ENCODE results near the gene KCNQ5. TPM values are rescaled to one million over a fixed set of nuclear protein-coding genes. Genes with fewer than 3 reads are reported as not detected.

KCNQ5 gene
- total RNA-seq, 1 experiment from 2014 or later = 0.07 TPM

- Histone ChIP-seq H3K56ac (ENCODE audit: insufficient read length, low read depth, low read length) (no peak overlapping the region), H3T11ph (ENCODE audit: low read length) (no peak overlapping the region), H4K8ac (replicated peaks; ENCODE audit: insufficient read length, low read depth, low read length) (no peak overlapping the region), H2BK20ac (ENCODE audit: low read depth, low read length, poor library complexity, severe bottlenecking) (no peak overlapping the region), H4K5ac (ENCODE audit: insufficient read length, low read depth, low read length) (no peak overlapping the region), H2BK15ac (ENCODE audit: low read depth, low read length) (no peak overlapping the region), H3K27ac (ENCODE audit: insufficient read length, low read depth, low read length) (no peak overlapping the region), H3K27me3 (ENCODE audit: insufficient read depth, low read length) (no peaks in the 10 kb centered on the region), H3K9ac (ENCODE audit: extremely low read depth, insufficient read length, low read length) (no peak overlapping the region), H2AK5ac (ENCODE audit: insufficient read length, low read length) (no peak overlapping the region), H3K4me2 (ENCODE audit: insufficient read depth, insufficient read length, low read length) (no peak overlapping the region), H3K23me2 (ENCODE audit: insufficient read length, low read depth, low read length, poor library complexity, severe bottlenecking) (no peaks in the 10 kb centered on the region), H2AFZ (ENCODE audit: low read length) (no peak overlapping the region), H3K9me3 (ENCODE audit: control insufficient read depth, low read depth, low read length) (no peaks in the 10 kb centered on the region), H2BK5ac (ENCODE audit: insufficient read length, low read length) (no peak overlapping the region), H4K91ac (ENCODE audit: insufficient read length, low read depth, low read length) (no peak overlapping the region), H3K14ac (ENCODE audit: insufficient read depth, low read length) (no peak overlapping the region), H3K4me1 (ENCODE audit: insufficient read depth, low read length) (no peaks in the 10 kb centered on the region; the same call in 1 of the 2 replicates), H3K23ac (ENCODE audit: insufficient read length, low read depth, low read length) (no peak overlapping the region), H3K18ac (ENCODE audit: insufficient read length, low read depth, low read length) (no peak overlapping the region), H3K79me1 (ENCODE audit: insufficient read depth, low read depth, low read length, poor library complexity, severe bottlenecking) (no peaks in the 10 kb centered on the region), H4K20me1 (ENCODE audit: control insufficient read depth, insufficient read depth, insufficient read length) (no peaks in the 10 kb centered on the region), H2BK120ac (ENCODE audit: low read depth, low read length, poor library complexity, severe bottlenecking) (no peak overlapping the region), H3K4ac (ENCODE audit: low read depth, low read length) (no peak overlapping the region), H3K79me2 (ENCODE audit: insufficient read depth, low read length) (no peaks in the 10 kb centered on the region), H2BK12ac (ENCODE audit: insufficient read length, low read depth, low read length) (no peak overlapping the region)
- H3K4me3 Mint-ChIP-seq = no peak overlapping the region
- H3K36me3 Mint-ChIP-seq (ENCODE audit: insufficient read depth in 1 of 3, low read depth in 3 of 3) = no peaks in the 10 kb centered on the region
- no peaks in the 10 kb centered on the region for H3K27me3 Mint-ChIP-seq (ENCODE audit: low read depth)
- no CpG with 5 or more reads among the region's 2 CpGs for WGBS (ENCODE audit: extremely low coverage, insufficient read length, low lambda C conversion rate)
- TF ChIP-seq CTCF (conservative IDR thresholded peaks at IDR 0.05) = no peak
- H3K4me1 Mint-ChIP-seq = peaks cover 3 to 4% of the 10 kb centered on the region in 2 experiments; a peak in 3 of 4 replicates
- H3K9me3 Mint-ChIP-seq = no peaks in the 10 kb centered on the region
- no peak overlapping the region for H3K27ac Mint-ChIP-seq
- no peak for DNase-seq
These were observed 243.6 kb downstream of the KCNQ5 start for GRCh38 chr6:72865467-72865866.

Measured in H9 (cell line).